A673 (cell line): ENCODE data around the gene TFDP2. TPM values are rescaled to one million over a fixed set of nuclear protein-coding genes. Genes with fewer than 3 reads are reported as not detected.
"Not testable (repeated sequence)": the region's sequence is repeated elsewhere in the genome, so short reads cannot be mapped to it uniquely, and the experiment has no call there.

Experiments
- BruUV-seq: library from RNA; stranded (reverse); fragments of 400-500 nt; replicated peaks from 2 replicates; lab custom pipeline; 2021; lab: Mats Ljungman, UMichigan
- CTCF ChIA-PET: fragments of 300-600 bp; sonication (Branson Sonifier 250); formaldehyde crosslinking; loops from one replicate; lab custom pipeline; 2022; ENCODE audit warnings: antibody characterized with exemption; lab: Charles Lee
- POLR2A ChIA-PET: fragments of 300-600 bp; sonication (Branson Sonifier 250); formaldehyde crosslinking; loops from one replicate; lab custom pipeline; 2022; ENCODE audit warnings: antibody characterized with exemption; ENCODE audit not compliant: low non-redundant PET; lab: Charles Lee
- DNase-seq: peaks from one replicate; pipeline ENCODE4 v3.0.0-alpha.2; 2015; ENCODE audit warnings: low spot score
- H3K27ac ChIP-seq: fragments of 200-600 bp; sonication (generic); 2 replicates; pipeline ENCODE4 v1.5.1; 2016; ENCODE audit warnings: mixed run types, low read depth, mild to moderate bottlenecking, mixed read lengths, antibody characterized with exemption, low read length; ENCODE audit not compliant: poor library complexity, severe bottlenecking
- H3K27me3 ChIP-seq: fragments of 200-600 bp; sonication (generic); replicated peaks from 2 replicates; pipeline ENCODE4 v1.6.1; 2017; ENCODE audit warnings: mixed run types, low read depth, mild to moderate bottlenecking, mixed read lengths, antibody characterized with exemption, low read length; ENCODE audit not compliant: insufficient read depth, poor library complexity
- H3K36me3 ChIP-seq: fragments of 200-600 bp; sonication (generic); 2 replicates; pipeline ENCODE4 v1.6.1; 2016; ENCODE audit warnings: mixed run types, mild to moderate bottlenecking, mixed read lengths, antibody characterized with exemption, low read length; ENCODE audit not compliant: insufficient read depth, poor library complexity, severe bottlenecking
- H3K4me1 ChIP-seq: fragments of 200-600 bp; sonication (generic); 2 replicates; pipeline ENCODE4 v1.6.1; 2017; ENCODE audit warnings: mixed run types, mild to moderate bottlenecking, mixed read lengths, antibody characterized with exemption, low read length; ENCODE audit not compliant: insufficient read depth, poor library complexity, severe bottlenecking
- H3K4me3 ChIP-seq: fragments of 200-600 bp; sonication (generic); 2 replicates; pipeline ENCODE4 v1.5.1; 2016; ENCODE audit warnings: low read depth, mixed run types, mild to moderate bottlenecking, mixed read lengths, low read length; ENCODE audit not compliant: poor library complexity, severe bottlenecking
- H3K9me3 ChIP-seq: fragments of 200-600 bp; sonication (generic); 2 replicates; pipeline ENCODE4 v1.6.1; 2016; ENCODE audit warnings: mixed run types, low read depth, mild to moderate bottlenecking, mixed read lengths, antibody characterized with exemption, low read length; ENCODE audit not compliant: poor library complexity, severe bottlenecking
- CTCF ChIP-seq: fragments of 300-800, 200-600 bp; sonication (generic); conservative IDR thresholded peaks from 2 replicates; pipeline ENCODE4 v1.5.1; 2017; ENCODE audit warnings: low read depth, mild to moderate bottlenecking, antibody characterized with exemption, low read length, moderate library complexity, mixed read lengths
- EZH2 ChIP-seq: fragments of 200-600 bp; sonication (generic); IDR thresholded peaks from 2 replicates; pipeline ENCODE4 v1.6.1; 2017; ENCODE audit warnings: borderline replicate concordance, low read depth, mild to moderate bottlenecking, mixed read lengths, antibody characterized with exemption, low read length; ENCODE audit not compliant: poor library complexity, severe bottlenecking
- intact Hi-C: fragments of 100-400 bp; cut with micrococcal nuclease; formaldehyde crosslinking; loops from one replicate; pipeline ENCODE4 v1.10.0; 2022; ENCODE audit not compliant: unreplicated experiment
- total RNA-seq: library from RNA; stranded (reverse); gene quantifications from 2 replicates; pipeline ENCODE4 v1.2.3, GENCODE V29; 2021

Gene TFDP2
- total RNA-seq, 1 experiment from 2014 or later, result 41.6 TPM

GRCh38 chr3:142009029-142009428 lies 140.3 kb downstream of the TFDP2 start:
- CTCF ChIA-PET, result no interaction called here
- intact Hi-C loops, result no loop called here

GRCh38 chr3:142007710-142008399 lies 141.5 kb downstream of the TFDP2 start:
- CTCF ChIA-PET, result no interaction called here
- BruUV-seq, result no TSS peak
- Histone ChIP-seq H3K4me3 (no peak overlapping the region), H3K9me3 (no peaks in the 10 kb centered on the region), H3K4me1 (no peaks in the 10 kb centered on the region), H3K27me3 (no peaks in the 10 kb centered on the region), H3K27ac (no peak overlapping the region), H3K36me3 (no peaks in the 10 kb centered on the region)
- intact Hi-C loops, result no loop called here
- POLR2A ChIA-PET, result no interaction called here
- no peak for TF ChIP-seq EZH2
- TF ChIP-seq CTCF, result no peak
- DNase-seq, result no peak

More at GRCh38 chr3:142009029-142009428, 140.3 kb downstream of the TFDP2 start:
- BruUV-seq, result no TSS peak
- TF ChIP-seq EZH2 (no peak), CTCF (no peak)
- no peaks in the 10 kb centered on the region for H3K9me3 ChIP-seq
- H3K27ac ChIP-seq, result no peak overlapping the region
- DNase-seq, result no peak
- no peaks in the 10 kb centered on the region for H3K27me3 ChIP-seq
- no peaks in the 10 kb centered on the region for H3K36me3 ChIP-seq
- no peaks in the 10 kb centered on the region for H3K4me1 ChIP-seq
- POLR2A ChIA-PET, result no interaction called here
- H3K4me3 ChIP-seq, result no peak overlapping the region

GRCh38 chr3:142004957-142005356 lies 144.4 kb downstream of the TFDP2 start:
- H3K27ac ChIP-seq, DNase-seq, H3K4me1 ChIP-seq, POLR2A ChIA-PET, H3K36me3 ChIP-seq, intact Hi-C loops, H3K27me3 ChIP-seq, H3K9me3 ChIP-seq, CTCF ChIA-PET, H3K4me3 ChIP-seq, BruUV-seq: not testable (repeated sequence)

GRCh38 chr3:142004025-142004424 lies 145.3 kb downstream of the TFDP2 start:
- ChIA-PET POLR2A (no interaction called here), CTCF (no interaction called here)
- no peaks in the 10 kb centered on the region for H3K9me3 ChIP-seq
- intact Hi-C loops, result no loop called here
- no peaks in the 10 kb centered on the region for H3K27me3 ChIP-seq
- no peaks in the 10 kb centered on the region for H3K36me3 ChIP-seq
- H3K27ac ChIP-seq, result no peak overlapping the region
- DNase-seq, result no peak
- no peaks in the 10 kb centered on the region for H3K4me1 ChIP-seq
- TF ChIP-seq EZH2 (no peak), CTCF (no peak)
- H3K4me3 ChIP-seq, result no peak overlapping the region
- no TSS peak for BruUV-seq
